Upper lobe of left lung (tissue), 6 donors: ENCODE measurements around the gene SPTB. TPM values are rescaled to one million over a fixed set of nuclear protein-coding genes. Genes with fewer than 3 reads are reported as not detected.

Experiments used
- ATAC-seq, 2 donors: fragments of 200-7000 bp; cut with Tn5 transposase; one replicate each; pipeline ENCODE4 v1.9.1; 2022; ENCODE audit warnings: mild to moderate bottlenecking in 2 of 2, moderate library complexity in 2 of 2; ENCODE audit not compliant: low FRiP score in 2 of 2
- DNase-seq, 2 donors: peaks; one replicate each; pipeline ENCODE4 v3.0.0-alpha.2; 2019 to 2020
- H3K27ac ChIP-seq, 4 donors: fragments of 200-600 bp; sonication (generic); one replicate each; pipeline ENCODE4 v1.5.1; 2016 to 2019
- H3K27me3 ChIP-seq, 4 donors: fragments of 200-600 bp; sonication (generic); one replicate each; pipeline ENCODE4 v1.5.1; 2017 to 2019
- H3K36me3 ChIP-seq, 4 donors: fragments of 200-600 bp; sonication (generic); one replicate each; pipeline ENCODE4 v1.5.1; 2016 to 2019
- H3K4me1 ChIP-seq, 4 donors: fragments of 200-600 bp; sonication (generic); one replicate each; pipeline ENCODE4 v1.5.1; 2018 to 2019
- H3K4me3 ChIP-seq, 4 donors: fragments of 200-600 bp; sonication (generic); one replicate each; pipeline ENCODE4 v1.5.1; 2017 to 2019; ENCODE audit warnings: mild to moderate bottlenecking in 2 of 4, moderate library complexity in 1 of 4
- H3K9me3 ChIP-seq, 4 donors: fragments of 200-600 bp; sonication (generic); one replicate each; pipeline ENCODE4 v1.5.1; 2018 to 2019
- CTCF ChIP-seq, 6 experiments: fragments of 450-650 bp in 4 of 6; fragments of 200-600 bp in 2 of 6; sonication (generic) in 2 of 6; IDR thresholded peaks; one replicate each; pipeline ENCODE4 v1.5.1; 2016 to 2019; ENCODE audit warnings: antibody characterized with exemption in 6 of 6
- EP300 ChIP-seq, 4 donors: sonication (generic); formaldehyde crosslinking; IDR thresholded peaks; one replicate each; pipeline ENCODE4 v1.5.1; 2017; ENCODE audit warnings: antibody characterized with exemption in 4 of 4, control low read depth in 2 of 4
- POLR2A ChIP-seq, 4 donors: fragments of 450-650 bp; IDR thresholded peaks; one replicate each; pipeline ENCODE4 v1.5.1; 2016 to 2017; ENCODE audit warnings: antibody characterized with exemption in 4 of 4, mild to moderate bottlenecking in 2 of 4
- POLR2AphosphoS5 ChIP-seq, 2 donors: sonication (generic); formaldehyde crosslinking; IDR thresholded peaks; one replicate each; pipeline ENCODE4 v1.5.1; 2017; ENCODE audit warnings: antibody characterized with exemption in 2 of 2
- WGBS, 2 donors: methylation state at CpG; one replicate each; pipeline ENCODE4 v1.1.5; 2017 to 2018; 5-methylcytosine and 5-hydroxymethylcytosine counted together
- total RNA-seq, 6 donors: library from RNA; depleted of rRNA in 4 of 6; stranded (reverse); fragments of >200 nt in 4 of 6; gene quantifications; one replicate each; pipeline versions ENCODE4 v1.1.0 to v1.2.1, GENCODE V29; 2016 to 2021
- donor health status: DM: no; HTN: no; CAD: no; lungs with moderate emphysema.
- donor health status: DM: no; HTN: yes; CAD: no; lungs with severe emphysema.

The SPTB gene
- total RNA-seq, 6 donors from 2014 or later: 2.1 to 3.3 (median 2.7) TPM

- H3K27ac ChIP-seq: peak overlapping the region in 1 of 4 donors; percentile 13
- H3K27me3 ChIP-seq: no peaks in the 10 kb centered on the region
- no peak for ATAC-seq
- peaks cover 6 to 36% (median 34%) of the 10 kb centered on the region in 4 donors for H3K36me3 ChIP-seq
- no peaks in the 10 kb centered on the region for H3K9me3 ChIP-seq
- 93 to 99% methylated on average over 12 to 19 of the region's 22 CpGs for WGBS, 2 donors
- TF ChIP-seq POLR2A (IDR thresholded peaks at IDR 0.05) (no peak), EP300 (IDR thresholded peaks at IDR 0.05) (no peak), CTCF (IDR thresholded peaks at IDR 0.05) (no peak), POLR2AphosphoS5 (IDR thresholded peaks at IDR 0.05) (no peak)
- H3K4me3 ChIP-seq: no peak overlapping the region
- peaks cover 4 to 16% (median 10%) of the 10 kb centered on the region in 4 donors for H3K4me1 ChIP-seq
- peak in 1 of 2 donors; percentile 55 for DNase-seq
These were observed 152.1 kb downstream of the SPTB start for GRCh38 chr14:64727551-64728071.

- peak in 1 of 2 donors; percentile 24 for DNase-seq
- no peaks in the 10 kb centered on the region for H3K9me3 ChIP-seq
- no peak for TF ChIP-seq EP300 (IDR thresholded peaks at IDR 0.05)
- TF ChIP-seq POLR2AphosphoS5 (IDR thresholded peaks at IDR 0.05): no peak
- TF ChIP-seq POLR2A (IDR thresholded peaks at IDR 0.05): no peak
- no peak for TF ChIP-seq CTCF (IDR thresholded peaks at IDR 0.05)
- peaks cover 6 to 27% (median 23%) of the 10 kb centered on the region in 4 donors for H3K36me3 ChIP-seq
- WGBS, 2 donors: 87% methylated on average over 5 of the region's 5 CpGs; no CpG with 5 or more reads in 1 of the 2 donors
- H3K4me3 ChIP-seq: no peak overlapping the region
- no peak for ATAC-seq
- no peaks in the 10 kb centered on the region for H3K27me3 ChIP-seq
- H3K4me1 ChIP-seq: peaks cover 14 to 27% (median 20%) of the 10 kb centered on the region in 4 donors
- H3K27ac ChIP-seq: no peak overlapping the region
These were observed 153.2 kb downstream of the SPTB start for GRCh38 chr14:64726585-64726890.

- ATAC-seq: no peak
- no peaks in the 10 kb centered on the region for H3K9me3 ChIP-seq
- H3K36me3 ChIP-seq: peaks cover 5 to 23% (median 19%) of the 10 kb centered on the region in 4 donors
- DNase-seq: no peak
- no peaks in the 10 kb centered on the region for H3K27me3 ChIP-seq
- H3K4me3 ChIP-seq: no peak overlapping the region
- peaks cover 19 to 32% (median 25%) of the 10 kb centered on the region in 4 donors for H3K4me1 ChIP-seq
- 89 to 94% methylated on average over 5 to 6 of the region's 6 CpGs for WGBS, 2 donors
- H3K27ac ChIP-seq: no peak overlapping the region
- TF ChIP-seq CTCF (IDR thresholded peaks at IDR 0.05) (no peak), POLR2A (IDR thresholded peaks at IDR 0.05) (no peak), POLR2AphosphoS5 (IDR thresholded peaks at IDR 0.05) (no peak), EP300 (IDR thresholded peaks at IDR 0.05) (no peak)
These were observed 153.7 kb downstream of the SPTB start for GRCh38 chr14:64725879-64726584.

GRCh38 chr14:64725261-64725815 lies 154.4 kb downstream of the SPTB start:
- peaks cover 0 to 19% (median 14%) of the 10 kb centered on the region in 4 donors for H3K36me3 ChIP-seq
- no peak overlapping the region for H3K27ac ChIP-seq
- no peaks in the 10 kb centered on the region for H3K9me3 ChIP-seq
- no peak for ATAC-seq
- WGBS, 2 donors: 71% methylated on average over 3 of the region's 3 CpGs; no CpG with 5 or more reads in 1 of the 2 donors
- no peak for DNase-seq
- TF ChIP-seq POLR2AphosphoS5 (IDR thresholded peaks at IDR 0.05) (no peak), EP300 (IDR thresholded peaks at IDR 0.05) (no peak), POLR2A (IDR thresholded peaks at IDR 0.05) (no peak), CTCF (IDR thresholded peaks at IDR 0.05) (no peak)
- peaks cover 26 to 39% (median 31%) of the 10 kb centered on the region in 4 donors for H3K4me1 ChIP-seq
- H3K4me3 ChIP-seq: no peak overlapping the region
- H3K27me3 ChIP-seq: no peaks in the 10 kb centered on the region
